Body of pancreas (tissue), 4 donors: ENCODE results near the gene PPP2R3B.

Experiments used
- CTCF ChIP-seq, 7 experiments: fragments of 450-650 bp in 4 of 7; fragments of 200-600 bp in 3 of 7; sonication (generic) in 3 of 7; IDR thresholded peaks; one replicate each; pipeline ENCODE4 v1.5.1; 2016 to 2019; ENCODE audit warnings: antibody characterized with exemption in 7 of 7
- POLR2A ChIP-seq, 3 donors: fragments of 450-650 bp; IDR thresholded peaks; one replicate each; pipeline ENCODE4 v1.6.1; 2016; ENCODE audit warnings: antibody characterized with exemption in 3 of 3, mild to moderate bottlenecking in 2 of 3

- TF ChIP-seq CTCF (IDR thresholded peaks at IDR 0.05): no peak
- TF ChIP-seq POLR2A (IDR thresholded peaks at IDR 0.05): no peak
These were observed 23.6 kb upstream of the PPP2R3B start for GRCh38 chrX:410296-410695.
